ENCODE measurements around the gene ALOX12. TPM values are rescaled to one million over a fixed set of nuclear protein-coding genes. Genes with fewer than 3 reads are reported as not detected.
A peak's percentile ranks its signal among the peaks of the same experiment; 100 is the strongest.

The ALOX12 gene
- total RNA-seq, 4 donors from 2014 or later = not detected

- H3K27ac ChIP-seq = no peak overlapping the region
- DNase-seq (ENCODE audit: low spot score in 2 of 2) = no peak
- H3K36me3 ChIP-seq = no peaks in the 10 kb centered on the region
- TF ChIP-seq EP300 (IDR thresholded peaks at IDR 0.05) = no peak
- TF ChIP-seq POLR2A (IDR thresholded peaks at IDR 0.05) = no peak
- no peak for TF ChIP-seq CTCF (IDR thresholded peaks at IDR 0.05)
- H3K4me1 ChIP-seq = peaks cover 0 to 36% (median 24%) of the 10 kb centered on the region in 4 donors
- H3K9me3 ChIP-seq = no peaks in the 10 kb centered on the region
- peaks cover 0 to 59% of the 10 kb centered on the region in 2 donors for H3K27me3 ChIP-seq
- no peak overlapping the region for H3K4me3 ChIP-seq
- 87 to 88% methylated on average over 5 of the region's 5 CpGs for WGBS, 2 donors
Measured at GRCh38 chr17:7039832-7040231, 44.0 kb downstream of the ALOX12 start.

GRCh38 chr17:7041607-7042500, 46.0 kb downstream of the ALOX12 start:
- H3K4me1 ChIP-seq = peaks cover 0 to 34% (median 26%) of the 10 kb centered on the region in 4 donors
- peaks cover 0 to 52% of the 10 kb centered on the region in 2 donors for H3K27me3 ChIP-seq
- H3K9me3 ChIP-seq = no peaks in the 10 kb centered on the region
- WGBS, 2 donors = 30 to 40% methylated on average over 28 to 43 of the region's 43 CpGs
- no peak for DNase-seq (ENCODE audit: low spot score in 2 of 2)
- H3K27ac ChIP-seq = no peak overlapping the region
- TF ChIP-seq POLR2A (IDR thresholded peaks at IDR 0.05) = no peak
- no peak for TF ChIP-seq EP300 (IDR thresholded peaks at IDR 0.05)
- no peak for TF ChIP-seq CTCF (IDR thresholded peaks at IDR 0.05)
- peak overlapping the region in 2 of 4 donors; percentile 49 to 50 for H3K4me3 ChIP-seq
- no peaks in the 10 kb centered on the region for H3K36me3 ChIP-seq

GRCh38 chr17:7042501-7043181, 46.8 kb downstream of the ALOX12 start:
- TF ChIP-seq CTCF (IDR thresholded peaks at IDR 0.05) (no peak), POLR2A (IDR thresholded peaks at IDR 0.05) (no peak), EP300 (IDR thresholded peaks at IDR 0.05) (no peak)
- Histone ChIP-seq H3K36me3 (no peaks in the 10 kb centered on the region), H3K9me3 (no peaks in the 10 kb centered on the region), H3K27me3 (peaks cover 0 to 57% of the 10 kb centered on the region in 2 donors), H3K4me1 (peaks cover 0 to 42% (median 26%) of the 10 kb centered on the region in 4 donors), H3K4me3 (peak overlapping the region in 3 of 4 donors; percentile 6 to 50 (median 49)), H3K27ac (no peak overlapping the region)
- WGBS, 2 donors = 13 to 15% methylated on average over 44 to 46 of the region's 53 CpGs
- no peak for DNase-seq (ENCODE audit: low spot score in 2 of 2)

GRCh38 chr17:7043182-7043496, 47.3 kb downstream of the ALOX12 start:
- DNase-seq (ENCODE audit: low spot score in 2 of 2) = no peak
- Histone ChIP-seq H3K27ac (peak overlapping the region in 1 of 4 donors; percentile 23), H3K27me3 (peaks cover 0 to 62% of the 10 kb centered on the region in 2 donors), H3K4me1 (peaks cover 0 to 43% (median 26%) of the 10 kb centered on the region in 4 donors), H3K9me3 (no peaks in the 10 kb centered on the region), H3K4me3 (peak overlapping the region; percentile 6 to 50 (median 46)), H3K36me3 (no peaks in the 10 kb centered on the region)
- WGBS, 2 donors = 4 to 5% methylated on average over 9 to 12 of the region's 21 CpGs
- no peak for TF ChIP-seq CTCF (IDR thresholded peaks at IDR 0.05)
- TF ChIP-seq POLR2A (IDR thresholded peaks at IDR 0.05) = no peak
- TF ChIP-seq EP300 (IDR thresholded peaks at IDR 0.05) = no peak

All from tibial nerve (tissue), 4 donors.